ENCODE measurements around the gene DPPA2. TPM values are rescaled to one million over a fixed set of nuclear protein-coding genes. Genes with fewer than 3 reads are reported as not detected.

The DPPA2 gene, protein sequence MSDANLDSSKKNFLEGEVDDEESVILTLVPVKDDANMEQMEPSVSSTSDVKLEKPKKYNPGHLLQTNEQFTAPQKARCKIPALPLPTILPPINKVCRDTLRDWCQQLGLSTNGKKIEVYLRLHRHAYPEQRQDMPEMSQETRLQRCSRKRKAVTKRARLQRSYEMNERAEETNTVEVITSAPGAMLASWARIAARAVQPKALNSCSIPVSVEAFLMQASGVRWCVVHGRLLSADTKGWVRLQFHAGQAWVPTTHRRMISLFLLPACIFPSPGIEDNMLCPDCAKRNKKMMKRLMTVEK
- 14.9 to 15.8 TPM (median 15.0 TPM) in 3 replicates for total RNA-seq (2021)
- Bru-seq, nascent RNA = percentile 53 among the genes with signal in this experiment
- long read RNA-seq, experiment 1, transcript DPPA2-201 (9 exons, 1,383 nt) = major isoform, 6 of 29 reads
- long read RNA-seq, experiment 1, partial matches to known transcripts = 14 of 29 reads
- long read RNA-seq, experiment 1, other reads (novel, unspliced or antisense) = 9 of 29 reads
- long read RNA-seq, experiment 2, partial matches to known transcripts = 1 of 21 reads
- long read RNA-seq, experiment 2, other reads (novel, unspliced or antisense) = 16 of 21 reads
- long read RNA-seq, experiment 3, partial matches to known transcripts = 22 of 47 reads
- long read RNA-seq, experiment 3, other reads (novel, unspliced or antisense) = 22 of 47 reads

DNA sequence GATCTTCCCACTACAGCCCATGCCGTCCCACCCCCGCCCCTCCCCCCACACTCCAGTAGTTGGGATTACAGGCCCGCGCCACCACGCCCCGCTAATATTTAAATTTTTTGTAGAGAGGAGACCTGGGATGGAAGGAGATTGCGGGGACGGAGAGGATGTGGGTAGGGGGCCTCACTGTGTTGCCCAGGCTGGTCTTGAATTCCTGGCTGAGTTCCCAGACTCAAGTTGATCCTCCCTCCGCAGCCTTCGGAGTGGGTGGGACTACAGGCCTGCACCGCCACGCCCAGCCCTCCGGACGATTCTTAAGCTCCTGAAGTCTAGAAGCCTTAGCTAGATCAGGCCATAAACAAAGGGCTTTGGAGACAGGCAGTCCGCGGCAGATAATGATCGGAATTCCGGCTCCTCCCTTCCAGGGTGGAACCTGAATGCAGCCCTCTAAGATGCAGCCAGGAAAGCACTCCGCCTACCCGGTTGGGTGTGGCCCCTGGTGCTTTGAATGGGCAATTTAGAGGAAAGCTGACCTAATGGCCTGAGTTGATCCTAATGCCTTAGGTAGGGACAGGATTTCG, at the start of gene DPPA2:
Gene DPPA2 (minus strand): TSS at position 356 of the 569 bp plus-strand sequence. CDS start 1,975 bp downstream, outside the sequence.
- Mint-ChIP-seq H3K4me3 (peak within 1 kb of the TSS; percentile 54), H3K9me3 (no peaks in the 10 kb centered on the region), H3K27ac (peak within 1 kb of the TSS; percentile 93), H3K36me3 (peaks cover 4% of the 10 kb centered on the region), H3K27me3 (ENCODE audit: low read depth) (no peaks in the 10 kb centered on the region), H3K4me1 (peaks cover 41% of the 10 kb centered on the region)
- TF ChIP-seq TEAD1 (CRISPR knock-in tag; IDR thresholded peaks at IDR 0.05) (peak; percentile 65; the same call in 1 of the 2 replicates), ZNF138 (CRISPR knock-in tag; conservative IDR thresholded peaks at IDR 0.05) (no peak), ZNF121 (CRISPR knock-in tag; IDR thresholded peaks at IDR 0.05) (peak; percentile 100), SP1 (CRISPR knock-in tag; conservative IDR thresholded peaks at IDR 0.05) (0 out of 2 replicates have a peak, but pooled peaks have one; percentile 37), GABPB1 (CRISPR knock-in tag; IDR thresholded peaks at IDR 0.05) (no peak), GTF2I (CRISPR knock-in tag; conservative IDR thresholded peaks at IDR 0.05) (0 out of 2 replicates have a peak, but pooled peaks have one; percentile 10), CREM (CRISPR knock-in tag; IDR thresholded peaks at IDR 0.05) (no peak)
- TF ChIP-seq, protein P1, sequence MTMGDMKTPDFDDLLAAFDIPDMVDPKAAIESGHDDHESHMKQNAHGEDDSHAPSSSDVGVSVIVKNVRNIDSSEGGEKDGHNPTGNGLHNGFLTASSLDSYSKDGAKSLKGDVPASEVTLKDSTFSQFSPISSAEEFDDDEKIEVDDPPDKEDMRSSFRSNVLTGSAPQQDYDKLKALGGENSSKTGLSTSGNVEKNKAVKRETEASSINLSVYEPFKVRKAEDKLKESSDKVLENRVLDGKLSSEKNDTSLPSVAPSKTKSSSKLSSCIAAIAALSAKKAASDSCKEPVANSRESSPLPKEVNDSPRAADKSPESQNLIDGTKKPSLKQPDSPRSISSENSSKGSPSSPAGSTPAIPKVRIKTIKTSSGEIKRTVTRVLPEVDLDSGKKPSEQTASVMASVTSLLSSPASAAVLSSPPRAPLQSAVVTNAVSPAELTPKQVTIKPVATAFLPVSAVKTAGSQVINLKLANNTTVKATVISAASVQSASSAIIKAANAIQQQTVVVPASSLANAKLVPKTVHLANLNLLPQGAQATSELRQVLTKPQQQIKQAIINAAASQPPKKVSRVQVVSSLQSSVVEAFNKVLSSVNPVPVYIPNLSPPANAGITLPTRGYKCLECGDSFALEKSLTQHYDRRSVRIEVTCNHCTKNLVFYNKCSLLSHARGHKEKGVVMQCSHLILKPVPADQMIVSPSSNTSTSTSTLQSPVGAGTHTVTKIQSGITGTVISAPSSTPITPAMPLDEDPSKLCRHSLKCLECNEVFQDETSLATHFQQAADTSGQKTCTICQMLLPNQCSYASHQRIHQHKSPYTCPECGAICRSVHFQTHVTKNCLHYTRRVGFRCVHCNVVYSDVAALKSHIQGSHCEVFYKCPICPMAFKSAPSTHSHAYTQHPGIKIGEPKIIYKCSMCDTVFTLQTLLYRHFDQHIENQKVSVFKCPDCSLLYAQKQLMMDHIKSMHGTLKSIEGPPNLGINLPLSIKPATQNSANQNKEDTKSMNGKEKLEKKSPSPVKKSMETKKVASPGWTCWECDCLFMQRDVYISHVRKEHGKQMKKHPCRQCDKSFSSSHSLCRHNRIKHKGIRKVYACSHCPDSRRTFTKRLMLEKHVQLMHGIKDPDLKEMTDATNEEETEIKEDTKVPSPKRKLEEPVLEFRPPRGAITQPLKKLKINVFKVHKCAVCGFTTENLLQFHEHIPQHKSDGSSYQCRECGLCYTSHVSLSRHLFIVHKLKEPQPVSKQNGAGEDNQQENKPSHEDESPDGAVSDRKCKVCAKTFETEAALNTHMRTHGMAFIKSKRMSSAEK (CRISPR knock-in tag; IDR thresholded peaks at IDR 0.05; ENCODE audit: borderline replicate concordance) = no peak
- TF ChIP-seq, protein P2, sequence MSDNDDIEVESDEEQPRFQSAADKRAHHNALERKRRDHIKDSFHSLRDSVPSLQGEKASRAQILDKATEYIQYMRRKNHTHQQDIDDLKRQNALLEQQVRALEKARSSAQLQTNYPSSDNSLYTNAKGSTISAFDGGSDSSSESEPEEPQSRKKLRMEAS (CRISPR knock-in tag; IDR thresholded peaks at IDR 0.05) = 0 out of 2 replicates have a peak, but pooled peaks have one; percentile 40
- TF ChIP-seq, protein P3, sequence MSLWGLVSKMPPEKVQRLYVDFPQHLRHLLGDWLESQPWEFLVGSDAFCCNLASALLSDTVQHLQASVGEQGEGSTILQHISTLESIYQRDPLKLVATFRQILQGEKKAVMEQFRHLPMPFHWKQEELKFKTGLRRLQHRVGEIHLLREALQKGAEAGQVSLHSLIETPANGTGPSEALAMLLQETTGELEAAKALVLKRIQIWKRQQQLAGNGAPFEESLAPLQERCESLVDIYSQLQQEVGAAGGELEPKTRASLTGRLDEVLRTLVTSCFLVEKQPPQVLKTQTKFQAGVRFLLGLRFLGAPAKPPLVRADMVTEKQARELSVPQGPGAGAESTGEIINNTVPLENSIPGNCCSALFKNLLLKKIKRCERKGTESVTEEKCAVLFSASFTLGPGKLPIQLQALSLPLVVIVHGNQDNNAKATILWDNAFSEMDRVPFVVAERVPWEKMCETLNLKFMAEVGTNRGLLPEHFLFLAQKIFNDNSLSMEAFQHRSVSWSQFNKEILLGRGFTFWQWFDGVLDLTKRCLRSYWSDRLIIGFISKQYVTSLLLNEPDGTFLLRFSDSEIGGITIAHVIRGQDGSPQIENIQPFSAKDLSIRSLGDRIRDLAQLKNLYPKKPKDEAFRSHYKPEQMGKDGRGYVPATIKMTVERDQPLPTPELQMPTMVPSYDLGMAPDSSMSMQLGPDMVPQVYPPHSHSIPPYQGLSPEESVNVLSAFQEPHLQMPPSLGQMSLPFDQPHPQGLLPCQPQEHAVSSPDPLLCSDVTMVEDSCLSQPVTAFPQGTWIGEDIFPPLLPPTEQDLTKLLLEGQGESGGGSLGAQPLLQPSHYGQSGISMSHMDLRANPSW (CRISPR knock-in tag; conservative IDR thresholded peaks at IDR 0.05; ENCODE audit: low read depth) = no peak
- TF ChIP-seq, protein P4, sequence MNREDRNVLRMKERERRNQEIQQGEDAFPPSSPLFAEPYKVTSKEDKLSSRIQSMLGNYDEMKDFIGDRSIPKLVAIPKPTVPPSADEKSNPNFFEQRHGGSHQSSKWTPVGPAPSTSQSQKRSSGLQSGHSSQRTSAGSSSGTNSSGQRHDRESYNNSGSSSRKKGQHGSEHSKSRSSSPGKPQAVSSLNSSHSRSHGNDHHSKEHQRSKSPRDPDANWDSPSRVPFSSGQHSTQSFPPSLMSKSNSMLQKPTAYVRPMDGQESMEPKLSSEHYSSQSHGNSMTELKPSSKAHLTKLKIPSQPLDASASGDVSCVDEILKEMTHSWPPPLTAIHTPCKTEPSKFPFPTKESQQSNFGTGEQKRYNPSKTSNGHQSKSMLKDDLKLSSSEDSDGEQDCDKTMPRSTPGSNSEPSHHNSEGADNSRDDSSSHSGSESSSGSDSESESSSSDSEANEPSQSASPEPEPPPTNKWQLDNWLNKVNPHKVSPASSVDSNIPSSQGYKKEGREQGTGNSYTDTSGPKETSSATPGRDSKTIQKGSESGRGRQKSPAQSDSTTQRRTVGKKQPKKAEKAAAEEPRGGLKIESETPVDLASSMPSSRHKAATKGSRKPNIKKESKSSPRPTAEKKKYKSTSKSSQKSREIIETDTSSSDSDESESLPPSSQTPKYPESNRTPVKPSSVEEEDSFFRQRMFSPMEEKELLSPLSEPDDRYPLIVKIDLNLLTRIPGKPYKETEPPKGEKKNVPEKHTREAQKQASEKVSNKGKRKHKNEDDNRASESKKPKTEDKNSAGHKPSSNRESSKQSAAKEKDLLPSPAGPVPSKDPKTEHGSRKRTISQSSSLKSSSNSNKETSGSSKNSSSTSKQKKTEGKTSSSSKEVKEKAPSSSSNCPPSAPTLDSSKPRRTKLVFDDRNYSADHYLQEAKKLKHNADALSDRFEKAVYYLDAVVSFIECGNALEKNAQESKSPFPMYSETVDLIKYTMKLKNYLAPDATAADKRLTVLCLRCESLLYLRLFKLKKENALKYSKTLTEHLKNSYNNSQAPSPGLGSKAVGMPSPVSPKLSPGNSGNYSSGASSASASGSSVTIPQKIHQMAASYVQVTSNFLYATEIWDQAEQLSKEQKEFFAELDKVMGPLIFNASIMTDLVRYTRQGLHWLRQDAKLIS (CRISPR knock-in tag; IDR thresholded peaks at IDR 0.05; ENCODE audit: borderline replicate concordance) = no peak
- TF ChIP-seq, protein P5, sequence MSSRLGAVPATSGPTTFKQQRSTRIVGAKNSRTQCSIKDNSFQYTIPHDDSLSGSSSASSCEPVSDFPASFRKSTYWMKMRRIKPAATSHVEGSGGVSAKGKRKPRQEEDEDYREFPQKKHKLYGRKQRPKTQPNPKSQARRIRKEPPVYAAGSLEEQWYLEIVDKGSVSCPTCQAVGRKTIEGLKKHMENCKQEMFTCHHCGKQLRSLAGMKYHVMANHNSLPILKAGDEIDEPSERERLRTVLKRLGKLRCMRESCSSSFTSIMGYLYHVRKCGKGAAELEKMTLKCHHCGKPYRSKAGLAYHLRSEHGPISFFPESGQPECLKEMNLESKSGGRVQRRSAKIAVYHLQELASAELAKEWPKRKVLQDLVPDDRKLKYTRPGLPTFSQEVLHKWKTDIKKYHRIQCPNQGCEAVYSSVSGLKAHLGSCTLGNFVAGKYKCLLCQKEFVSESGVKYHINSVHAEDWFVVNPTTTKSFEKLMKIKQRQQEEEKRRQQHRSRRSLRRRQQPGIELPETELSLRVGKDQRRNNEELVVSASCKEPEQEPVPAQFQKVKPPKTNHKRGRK (CRISPR knock-in tag; IDR thresholded peaks at IDR 0.05; ENCODE audit: borderline replicate concordance) = no peak
- ATAC-seq (peak; percentile 95), DNase-seq (ENCODE audit: low spot score) (peak; percentile 86)
- ChIA-PET CTCF (interaction anchor here (1.2 to 2.1 kb wide), 2 partner anchors 41 to 92 kb away, joined by 7 to 9 read pairs; no protein-coding TSS in a partner anchor), POLR2A (interaction anchor here (0.5 to 1.7 kb wide), 6 partner anchors 9 to 53 kb away, joined by 3 to 11 read pairs (median 5); no protein-coding TSS in a partner anchor)
